NCI-H526 (cell line): ENCODE results near the gene MARS2.
A peak's percentile ranks its signal among the peaks of the same experiment; 100 is the strongest.
"Not testable (repeated sequence)": the region's sequence is repeated elsewhere in the genome, so short reads cannot be mapped to it uniquely, and the experiment has no call there.

Source experiments
- DNase-seq, 2 experiments: peaks; one replicate each; lab custom pipeline; 2025; lab: John Stamatoyannopoulos, UW

Gene MARS2

DNA sequence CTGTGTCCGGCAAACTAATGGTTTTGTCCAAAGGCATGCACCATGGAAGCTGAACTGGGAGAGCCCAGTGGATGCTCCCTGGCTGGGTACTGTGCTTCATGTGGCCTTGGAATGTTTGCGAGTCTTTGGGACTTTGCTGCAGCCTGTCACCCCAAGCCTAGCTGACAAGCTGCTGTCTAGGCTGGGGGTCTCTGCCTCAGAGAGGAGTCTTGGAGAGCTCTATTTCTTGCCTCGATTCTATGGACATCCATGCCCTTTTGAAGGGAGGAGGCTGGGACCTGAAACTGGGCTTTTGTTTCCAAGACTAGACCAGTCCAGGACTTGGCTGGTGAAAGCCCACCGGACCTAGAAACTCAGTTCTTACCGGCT is 1.7 kb downstream of the MARS2 start:
- DNase-seq = no peak

DNA sequence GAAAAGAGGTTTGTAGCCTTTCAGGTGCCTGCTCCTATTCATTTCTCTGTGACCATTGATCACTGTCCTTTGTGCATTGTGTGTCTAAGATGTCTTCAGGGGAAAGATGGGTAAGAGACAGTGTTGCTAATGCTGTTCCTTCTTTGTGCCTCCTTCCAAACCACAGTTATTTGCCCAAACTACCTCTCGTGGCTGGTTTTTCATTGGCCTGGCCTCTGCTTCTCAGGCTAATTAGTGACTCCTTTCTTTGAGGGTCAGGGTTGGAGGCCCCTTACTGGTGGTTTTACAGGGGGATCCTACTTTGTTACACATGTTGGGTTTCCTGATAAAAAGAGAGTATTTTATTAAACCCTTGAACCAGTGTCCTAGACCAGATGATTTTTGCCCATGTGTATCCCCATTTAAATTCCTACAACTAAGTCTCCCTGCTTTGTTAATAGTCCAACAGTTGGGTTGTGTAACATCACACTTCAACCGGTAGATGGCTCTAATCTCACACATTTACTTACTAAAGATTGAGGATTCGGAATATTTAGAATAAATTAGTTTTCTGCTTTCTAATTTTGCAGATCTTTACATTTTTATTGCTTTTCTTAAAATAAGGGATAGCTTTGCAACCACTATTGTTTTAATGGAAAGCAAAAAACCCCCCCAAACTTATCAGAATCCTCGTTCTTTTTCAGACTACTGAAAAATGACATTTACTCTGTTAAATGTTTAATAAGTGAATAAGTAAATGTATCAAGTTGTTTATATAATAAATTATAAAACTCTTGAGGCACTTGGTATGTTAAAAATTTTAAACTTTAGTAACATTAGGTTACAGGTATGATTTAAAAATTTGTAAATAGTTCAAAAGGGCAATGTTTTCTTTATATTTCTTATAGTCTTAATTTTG is 2.4 kb downstream of the MARS2 start:
- peak; percentile 15 to 63 for DNase-seq

DNA sequence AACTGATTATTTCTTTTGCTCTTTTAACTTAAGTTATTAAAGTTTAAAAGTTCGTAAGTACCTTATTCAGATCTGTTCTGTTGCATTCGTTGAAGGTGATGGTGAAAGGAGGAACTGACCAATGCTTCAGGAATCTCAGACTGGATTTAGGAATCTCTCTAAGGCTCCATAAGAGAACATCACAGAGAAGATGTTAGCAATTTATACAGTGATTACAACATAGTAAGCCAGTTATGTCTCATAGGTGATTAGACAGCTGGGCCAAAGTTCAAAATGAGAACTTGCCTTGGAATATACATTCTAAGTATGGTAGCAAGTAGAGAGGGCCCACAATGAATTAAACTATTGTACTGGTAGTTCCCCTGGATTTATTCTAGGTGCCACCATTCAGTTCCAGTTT is 3.2 kb downstream of the MARS2 start:
- DNase-seq = no peak

DNA sequence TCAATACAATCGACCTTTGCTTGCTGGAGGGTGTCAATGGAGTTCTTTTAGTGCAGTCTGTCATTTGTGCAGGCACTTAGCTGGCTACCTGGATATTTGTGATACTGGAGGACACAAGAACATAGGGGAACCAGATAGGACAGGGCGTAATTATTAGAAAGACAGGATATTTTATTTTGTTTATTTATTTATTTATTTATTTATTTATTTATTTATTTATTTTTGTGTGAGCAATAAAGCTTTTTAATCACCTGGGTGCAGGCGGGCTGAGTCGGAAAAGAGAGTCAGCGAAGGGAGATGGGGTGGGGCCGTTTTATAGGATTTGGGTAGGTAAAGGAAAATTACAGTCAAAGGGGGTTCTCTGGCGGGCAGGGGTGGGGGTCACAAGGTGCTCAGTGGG is 4.0 kb downstream of the MARS2 start:
- DNase-seq = not testable (repeated sequence)

DNA sequence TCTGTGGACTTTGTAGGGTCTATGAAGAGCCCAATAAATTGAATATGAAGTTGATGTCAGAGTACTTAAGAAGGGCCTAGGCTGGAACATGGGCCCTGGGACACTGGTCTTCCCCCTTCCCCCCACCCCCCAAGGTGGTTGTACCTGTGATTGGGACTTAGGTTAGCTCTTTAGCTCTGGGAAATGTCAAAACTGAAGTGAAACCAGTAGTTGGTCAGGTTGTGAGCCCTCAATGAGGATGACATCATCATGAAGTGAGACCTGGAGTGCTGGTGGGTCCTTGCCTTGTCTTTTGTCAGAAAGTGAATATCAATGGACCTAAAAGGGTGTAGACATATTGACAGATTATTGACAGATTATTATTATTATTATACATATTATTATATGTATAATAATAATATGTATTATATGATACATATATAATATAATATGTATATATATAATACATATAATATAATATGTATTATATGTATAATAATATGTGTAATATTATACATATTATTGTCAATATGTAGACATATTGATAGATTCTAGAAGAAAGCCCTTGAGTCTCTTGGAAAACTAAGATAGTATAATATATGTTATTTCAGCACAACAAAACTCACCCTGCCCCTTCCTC is 5.4 kb downstream of the MARS2 start:
- DNase-seq = no peak

DNA sequence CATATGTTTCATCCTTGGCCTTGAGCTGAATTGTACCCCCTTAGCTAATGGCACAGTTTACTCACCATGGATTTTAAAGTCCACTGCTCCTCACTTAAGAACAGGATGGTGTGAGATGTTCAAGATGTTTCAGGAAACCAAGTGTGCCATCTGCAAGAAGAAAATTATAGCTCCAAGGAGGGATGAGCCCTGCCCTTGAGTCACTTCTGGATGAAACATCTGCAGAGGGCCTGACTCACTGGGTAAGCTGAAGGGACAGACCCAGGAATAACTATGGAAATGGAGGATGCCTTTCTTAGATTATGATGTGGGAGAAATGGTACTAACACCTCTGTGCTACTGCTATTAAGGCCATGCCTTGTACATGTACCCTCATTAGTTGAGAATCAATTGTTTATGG is 6.4 kb downstream of the MARS2 start:
- DNase-seq = no peak

DNA sequence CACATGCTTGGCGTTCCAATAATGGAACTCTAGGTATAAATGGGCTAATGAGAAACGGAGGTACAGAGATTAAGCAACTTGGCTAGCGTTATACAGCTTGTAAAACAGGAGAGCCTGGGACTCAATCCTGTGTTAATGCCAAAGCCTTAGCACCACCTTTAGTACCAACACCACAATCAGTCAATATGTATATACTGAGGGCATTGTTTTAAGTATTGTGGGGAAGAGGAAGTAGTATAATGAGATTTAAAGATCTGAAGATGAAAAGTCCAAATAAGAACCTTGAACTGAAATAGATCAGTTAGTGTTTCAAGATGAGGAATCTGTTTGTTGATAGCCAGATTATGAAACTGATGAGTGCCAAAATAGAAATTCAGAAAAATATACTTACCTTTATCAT is 8.1 kb downstream of the MARS2 start:
- DNase-seq = no peak

DNA sequence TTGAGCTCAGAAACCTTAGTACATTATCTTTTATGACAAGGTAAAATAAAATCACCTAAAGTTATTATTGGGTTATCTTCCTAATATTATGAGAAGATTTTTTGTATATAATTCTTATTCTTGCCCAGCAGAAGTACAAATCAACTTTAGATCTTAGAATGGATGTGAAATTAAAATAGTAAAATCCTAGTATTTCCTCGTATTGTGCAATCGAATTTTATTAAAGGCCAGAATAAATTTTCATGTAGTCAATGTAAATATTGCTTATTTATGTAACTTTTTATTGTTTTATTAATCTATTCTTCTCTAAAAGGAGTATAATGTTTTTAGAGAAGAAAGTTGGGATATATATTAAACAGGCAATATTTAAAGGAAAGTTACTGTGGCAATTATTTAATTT is 12.7 kb downstream of the MARS2 start:
- DNase-seq = no peak

DNA sequence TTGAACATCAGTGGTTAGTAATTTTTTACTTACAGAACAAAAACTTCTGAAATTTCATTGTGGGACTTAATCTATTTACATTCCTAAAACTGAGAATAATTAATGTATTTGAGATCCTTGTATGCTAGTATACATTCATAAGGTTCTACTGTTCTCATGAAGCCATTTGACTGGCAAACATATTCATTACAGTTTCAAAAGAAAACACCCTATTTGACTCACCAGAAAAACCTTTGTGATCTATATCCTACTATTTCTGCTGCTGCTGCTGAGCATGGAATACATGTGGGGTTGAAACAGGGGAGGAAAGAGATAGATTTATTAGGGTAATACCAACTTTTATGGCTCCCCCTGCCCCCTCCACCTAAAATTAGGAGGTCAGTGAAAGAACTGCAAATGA is 21.8 kb downstream of the MARS2 start:
- no peak for DNase-seq

DNA sequence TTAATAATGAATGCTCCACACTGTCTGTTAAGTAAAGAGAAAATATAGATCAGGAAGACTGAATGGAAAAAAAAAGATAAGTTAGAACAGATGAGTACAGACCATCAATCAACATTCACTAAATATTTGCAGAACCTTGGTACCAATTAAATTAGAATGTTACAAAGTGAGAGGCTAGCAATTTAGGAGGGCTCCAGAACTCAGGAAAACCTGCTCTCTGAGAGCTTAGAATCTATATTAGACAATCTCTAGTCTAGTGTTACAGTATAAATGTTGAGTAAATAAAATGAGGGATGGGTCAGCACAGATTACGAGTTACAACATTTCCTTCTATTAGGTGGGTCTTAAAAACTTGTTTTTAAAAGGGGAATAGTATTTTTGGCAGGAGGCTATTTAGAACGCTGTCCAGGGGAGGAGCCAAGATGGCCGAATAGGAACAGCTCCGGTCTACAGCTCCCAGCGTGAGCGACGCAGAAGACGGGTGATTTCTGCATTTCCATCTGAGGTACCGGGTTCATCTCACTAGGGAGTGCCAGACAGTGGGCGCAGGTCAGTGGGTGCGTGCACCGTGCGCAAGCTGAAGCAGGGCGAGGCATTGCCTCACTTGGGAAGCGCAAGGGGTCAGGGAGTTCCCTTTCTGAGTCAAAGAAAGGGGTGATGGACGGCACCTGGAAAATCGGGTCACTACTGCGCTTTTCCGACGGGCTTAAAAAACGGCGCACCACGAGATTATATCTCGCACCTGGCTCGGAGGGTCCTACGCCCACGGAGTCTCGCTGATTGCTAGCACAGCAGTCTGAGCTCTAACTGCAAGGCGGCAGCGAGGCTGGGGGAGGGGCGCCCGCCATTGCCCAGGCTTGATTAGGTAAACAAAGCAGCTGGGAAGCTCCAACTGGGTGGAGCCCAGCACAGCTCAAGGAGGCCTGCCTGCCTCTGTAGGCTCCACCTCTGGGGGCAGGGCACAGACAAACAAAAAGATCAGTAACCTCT is 23.7 kb downstream of the MARS2 start:
- not testable (repeated sequence) for DNase-seq

DNA sequence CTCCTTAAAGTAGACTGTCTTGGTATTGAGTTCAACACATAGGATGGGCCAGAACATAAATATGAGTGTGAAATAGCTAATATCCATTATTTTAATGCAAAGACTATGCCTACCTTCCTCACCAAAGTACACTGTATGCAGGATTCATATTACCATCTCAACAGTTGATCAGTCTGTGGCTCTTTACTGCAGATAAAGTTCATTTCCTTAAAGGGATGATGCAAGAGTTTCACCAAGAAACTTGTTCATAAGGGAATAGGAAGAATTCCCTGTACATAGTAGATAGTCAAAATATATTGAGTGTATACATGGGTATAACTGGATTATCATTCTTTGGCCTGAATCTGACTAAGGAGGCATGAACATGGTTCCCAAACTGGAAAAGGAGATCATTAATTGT is 35.0 kb downstream of the MARS2 start:
- DNase-seq = no peak
